GM10847 (cell line): ENCODE results near the gene RHOB.

Source experiments
- POLR2A ChIP-seq: IDR thresholded peaks from 2 replicates; pipeline ENCODE4 v1.6.1; 2011; ENCODE audit not compliant: insufficient read length; ENCODE audit errors: extremely low read depth

The RHOB gene

DNA sequence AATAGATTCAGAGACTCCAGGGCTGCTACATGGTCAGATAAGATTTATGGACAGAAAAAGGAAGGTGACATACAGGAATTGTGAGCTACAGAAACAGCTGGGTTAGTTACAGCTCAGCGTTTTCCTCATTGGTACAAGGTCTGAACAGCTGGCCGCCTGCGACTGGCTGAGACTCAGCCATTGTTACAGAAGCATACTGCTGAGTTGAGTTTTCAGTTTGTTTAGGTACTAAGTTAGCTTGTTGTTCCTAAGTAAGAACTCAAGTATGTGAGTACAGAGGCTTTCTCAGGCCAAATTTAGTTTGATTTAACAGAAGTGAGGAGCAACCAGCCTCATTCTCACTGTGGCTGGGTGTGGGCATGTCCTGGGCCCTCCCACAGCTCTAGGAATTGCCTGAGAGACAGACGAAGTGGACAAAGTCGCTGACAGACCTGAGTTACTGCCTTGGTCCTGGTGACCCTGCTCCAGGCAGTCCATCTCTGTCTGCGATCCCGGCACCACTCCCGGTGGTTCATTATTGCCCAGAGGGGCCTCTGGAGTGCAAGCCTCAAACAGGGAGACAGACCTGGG is 27.8 kb upstream of the RHOB start:
- TF ChIP-seq POLR2A, result no peak

DNA sequence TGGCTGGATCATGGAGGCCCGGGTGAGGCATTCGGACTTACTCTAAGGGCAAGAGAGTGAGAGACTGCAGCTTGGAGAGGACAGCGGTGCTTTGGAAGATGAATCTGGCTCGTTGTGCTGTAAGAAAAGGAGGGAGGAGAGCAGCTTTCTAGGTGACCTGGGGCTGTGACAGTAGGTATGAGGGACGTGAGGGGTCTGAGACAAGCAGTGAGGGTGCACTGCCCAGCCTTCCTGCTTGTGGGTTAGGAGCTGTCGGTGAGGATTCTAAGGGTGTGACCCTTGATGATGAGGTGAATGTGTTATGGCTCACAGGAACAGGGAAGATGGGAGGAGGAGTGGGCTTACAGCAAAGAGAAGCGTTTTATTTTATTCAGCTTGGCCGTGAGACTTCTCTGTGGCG is 27.1 kb upstream of the RHOB start:
- TF ChIP-seq POLR2A, result no peak

DNA sequence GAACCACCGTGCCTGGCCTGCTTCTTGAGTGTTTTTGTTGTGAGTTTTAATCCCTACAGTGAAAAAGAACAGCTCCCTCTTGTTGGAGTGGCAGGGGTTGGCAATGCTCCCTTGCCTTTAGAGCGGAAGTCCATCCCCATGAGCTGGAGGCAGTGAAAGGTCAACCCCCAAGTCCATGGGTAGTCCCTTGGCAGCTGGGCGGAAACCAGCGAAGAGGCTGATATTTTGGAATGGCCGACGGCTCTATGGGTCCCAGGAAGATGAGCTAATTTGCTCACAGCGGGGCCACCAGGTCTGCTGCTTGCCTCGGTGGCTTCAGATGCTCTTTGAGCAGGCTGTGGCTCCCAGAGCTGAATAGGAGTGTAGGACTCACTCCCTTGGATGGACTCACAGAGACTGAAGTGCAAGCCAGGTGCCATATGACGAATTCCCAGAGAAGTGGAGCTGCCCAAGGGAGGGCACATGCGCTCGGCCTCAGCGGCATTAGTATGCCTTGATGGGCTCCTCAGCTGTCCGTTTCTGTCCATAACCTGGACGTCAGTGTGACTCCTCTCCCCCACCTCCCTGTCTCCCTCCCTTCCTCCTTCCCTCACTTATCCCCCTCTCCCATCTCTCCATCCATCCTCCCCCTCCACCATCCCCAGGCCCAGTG is 25.4 kb upstream of the RHOB start:
- TF ChIP-seq POLR2A, result no peak

DNA sequence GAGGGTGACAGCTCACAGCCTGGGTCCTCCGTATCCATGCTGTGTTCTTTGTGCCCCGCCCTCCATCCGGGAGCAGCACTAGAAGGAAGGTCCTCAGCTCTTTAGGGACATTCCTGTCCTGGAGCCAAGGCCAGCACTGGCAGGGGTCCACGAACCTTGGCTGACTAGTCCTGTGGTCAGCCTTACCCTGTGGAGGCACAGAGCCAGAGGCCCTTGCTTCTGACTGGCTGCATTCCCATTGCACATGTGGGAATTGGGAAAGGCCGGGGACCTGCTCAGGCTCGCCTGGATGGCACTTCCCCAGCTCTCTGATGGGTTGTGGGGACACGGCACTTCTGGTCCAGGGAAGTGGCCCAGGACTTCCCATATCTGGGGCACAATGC is 24.9 kb upstream of the RHOB start:
- no peak for TF ChIP-seq POLR2A

DNA sequence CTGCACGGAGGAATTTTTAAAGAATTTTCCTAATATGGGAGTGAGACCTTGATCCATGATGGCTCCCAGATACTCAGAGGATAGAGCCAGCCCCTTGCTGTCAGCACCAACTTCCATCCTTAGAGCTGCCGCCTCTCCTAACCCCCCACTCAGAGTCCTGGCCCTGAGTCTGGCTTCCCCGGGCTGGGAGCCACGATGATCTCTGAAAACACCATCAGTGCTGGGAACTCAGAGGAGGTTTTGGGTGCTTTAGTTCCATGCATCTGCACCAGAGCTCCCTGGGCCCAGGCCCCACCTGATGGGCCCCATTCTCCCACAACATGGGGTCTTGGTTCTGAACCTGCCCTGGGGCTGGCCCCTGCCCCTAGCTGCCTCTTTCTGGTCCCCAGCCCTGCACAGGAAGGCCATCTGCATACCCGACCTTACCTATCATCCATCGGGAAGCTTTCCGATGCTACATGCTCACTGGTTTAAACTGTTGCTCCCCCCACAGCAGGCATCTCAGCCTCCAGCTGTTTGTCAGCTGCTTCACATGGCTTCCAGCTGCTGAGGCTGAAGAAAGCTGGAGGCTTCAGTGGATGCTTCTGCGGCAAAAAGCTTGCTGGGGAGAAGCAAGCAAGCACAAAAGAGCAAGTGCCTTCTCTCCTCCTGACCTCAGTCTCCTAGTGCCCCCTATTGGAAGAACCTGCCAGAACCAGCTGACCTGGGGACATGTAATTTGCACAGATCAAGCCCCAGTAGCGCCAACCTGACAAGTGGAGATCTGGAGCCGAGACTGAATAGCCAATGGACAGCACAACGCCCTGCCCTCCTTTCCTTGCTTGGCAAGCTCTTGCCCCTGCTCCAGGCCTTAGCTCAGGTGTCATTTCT is 24.2 kb upstream of the RHOB start:
- TF ChIP-seq POLR2A, result no peak

DNA sequence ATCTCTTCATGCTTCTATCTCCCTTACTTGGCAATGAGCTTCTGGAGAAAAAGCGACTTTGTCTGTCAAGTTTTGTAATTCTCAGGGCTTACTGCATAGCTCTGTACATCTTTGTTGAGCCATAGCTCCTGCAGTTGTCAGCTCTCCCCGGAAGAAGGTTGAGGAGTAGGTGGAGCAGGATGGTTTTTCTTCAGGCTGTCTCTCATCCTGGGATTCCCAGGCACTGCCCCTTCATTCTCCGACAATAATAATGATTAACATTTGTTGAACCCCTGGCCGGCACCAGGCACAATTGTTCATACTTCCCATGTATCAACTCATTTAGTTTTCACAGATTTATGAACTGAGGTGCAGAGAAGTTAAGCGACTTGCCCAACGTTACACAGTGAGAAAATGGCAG is 23.5 kb upstream of the RHOB start:
- TF ChIP-seq POLR2A, result no peak

DNA sequence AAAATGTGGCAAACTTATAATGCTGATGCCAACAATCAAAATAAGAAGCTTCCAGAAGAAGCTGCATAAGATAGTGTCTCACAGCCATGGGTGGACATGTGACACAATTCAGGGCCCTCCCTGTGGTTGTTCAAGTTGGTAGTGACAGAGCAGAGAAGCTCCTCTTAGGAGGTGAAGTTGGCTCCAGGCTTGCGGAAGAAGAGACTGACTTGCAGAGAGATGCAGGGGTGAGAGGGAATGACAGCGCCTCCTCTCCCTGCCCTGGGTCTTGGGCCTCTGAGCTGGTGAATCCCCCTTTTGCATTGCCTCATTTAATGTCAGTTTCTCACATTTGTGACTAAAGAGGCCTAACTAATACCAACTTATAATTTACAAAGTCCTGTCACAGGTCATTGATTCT is 23.0 kb upstream of the RHOB start:
- TF ChIP-seq POLR2A, result no peak

DNA sequence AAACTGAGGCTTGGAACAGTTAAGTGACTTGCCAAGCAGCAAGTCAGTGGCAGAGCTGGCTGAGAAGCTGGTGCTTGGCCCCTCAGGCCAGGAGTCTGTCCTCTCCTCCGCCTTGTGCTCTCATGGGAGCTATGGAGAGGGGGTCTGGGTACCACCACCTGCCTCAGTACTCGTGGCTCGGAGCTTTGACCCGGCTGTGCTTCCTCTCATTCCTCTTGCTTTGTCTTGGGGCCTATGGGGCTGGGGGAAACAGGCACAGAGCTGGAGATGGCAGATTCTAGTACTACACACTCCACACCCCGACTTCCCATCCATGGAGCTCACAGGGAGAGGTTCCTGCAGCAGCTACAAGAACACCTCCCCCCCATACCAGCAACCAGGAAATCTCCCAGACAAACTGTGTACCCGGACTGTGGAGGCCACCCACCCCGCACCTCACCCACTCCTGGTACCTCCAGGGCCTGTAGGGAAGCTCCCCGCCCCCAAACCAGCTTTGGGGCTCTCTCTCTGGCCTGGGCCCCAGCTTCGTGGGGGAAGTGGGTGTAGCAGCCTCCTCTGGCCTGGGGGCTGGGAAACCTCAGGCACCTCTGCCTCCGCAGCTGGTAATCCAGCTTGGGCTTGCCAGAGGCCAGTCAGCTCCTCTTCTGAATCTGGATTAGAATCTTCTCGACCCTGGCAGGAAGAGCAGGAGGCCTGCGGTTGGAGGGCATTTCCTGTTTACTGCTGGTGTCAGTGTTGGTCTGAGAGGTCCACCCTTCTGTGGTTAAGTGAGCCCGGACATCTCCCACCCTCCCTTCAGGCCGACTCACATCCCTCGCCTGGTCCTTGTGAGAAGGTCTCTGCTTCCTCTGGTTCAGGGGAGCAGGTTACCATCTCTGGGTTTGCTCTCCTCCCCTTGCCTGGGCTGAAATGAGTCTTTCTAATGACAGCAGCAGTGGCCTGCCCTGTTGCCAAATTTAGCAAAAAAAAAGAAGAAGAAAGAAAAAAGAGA is 22.3 kb upstream of the RHOB start:
- no peak for TF ChIP-seq POLR2A

DNA sequence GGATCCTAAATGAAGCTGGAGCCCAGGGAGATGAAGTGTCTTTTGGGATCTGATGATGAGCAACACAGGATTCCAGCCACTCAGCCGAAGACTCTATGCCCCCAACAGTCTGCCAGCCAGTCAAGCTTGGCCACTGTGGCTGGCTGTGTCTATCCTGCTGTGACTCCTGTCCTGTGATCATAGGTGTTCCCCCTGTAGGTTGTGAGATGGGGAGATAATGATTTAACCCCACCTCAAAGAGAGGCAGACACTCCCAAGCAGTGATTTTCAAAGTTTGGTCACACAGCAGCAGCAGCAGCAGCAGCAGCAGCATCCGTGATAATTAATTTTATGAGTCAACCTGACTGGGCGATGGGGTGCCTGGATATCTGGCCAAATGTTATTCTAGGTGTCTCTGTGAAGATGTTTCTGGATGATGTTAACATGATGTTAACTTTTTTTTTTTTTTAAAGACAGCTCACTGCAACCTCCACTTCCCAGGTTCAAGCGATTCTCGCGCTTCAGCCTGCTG is 21.4 kb upstream of the RHOB start:
- no peak for TF ChIP-seq POLR2A

DNA sequence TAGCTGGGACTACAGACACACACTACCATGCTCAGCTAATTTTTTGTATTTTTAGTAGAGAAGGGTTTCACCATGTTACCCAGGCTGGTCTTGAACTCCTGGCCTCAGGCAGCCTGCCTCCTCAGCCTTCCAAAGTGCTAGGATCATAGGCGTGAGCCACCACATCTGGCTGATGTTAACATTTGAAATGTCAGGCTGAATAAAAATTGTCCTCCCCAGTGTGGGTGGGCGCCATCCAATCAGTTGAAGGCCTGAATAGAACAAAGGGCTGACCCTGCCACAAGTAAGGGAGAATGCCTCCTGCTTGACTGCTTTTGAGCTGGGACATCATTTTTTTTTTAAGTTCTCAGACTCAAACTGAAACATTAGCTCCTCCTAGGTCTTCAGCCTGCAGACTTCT is 21.0 kb upstream of the RHOB start:
- no peak for TF ChIP-seq POLR2A

DNA sequence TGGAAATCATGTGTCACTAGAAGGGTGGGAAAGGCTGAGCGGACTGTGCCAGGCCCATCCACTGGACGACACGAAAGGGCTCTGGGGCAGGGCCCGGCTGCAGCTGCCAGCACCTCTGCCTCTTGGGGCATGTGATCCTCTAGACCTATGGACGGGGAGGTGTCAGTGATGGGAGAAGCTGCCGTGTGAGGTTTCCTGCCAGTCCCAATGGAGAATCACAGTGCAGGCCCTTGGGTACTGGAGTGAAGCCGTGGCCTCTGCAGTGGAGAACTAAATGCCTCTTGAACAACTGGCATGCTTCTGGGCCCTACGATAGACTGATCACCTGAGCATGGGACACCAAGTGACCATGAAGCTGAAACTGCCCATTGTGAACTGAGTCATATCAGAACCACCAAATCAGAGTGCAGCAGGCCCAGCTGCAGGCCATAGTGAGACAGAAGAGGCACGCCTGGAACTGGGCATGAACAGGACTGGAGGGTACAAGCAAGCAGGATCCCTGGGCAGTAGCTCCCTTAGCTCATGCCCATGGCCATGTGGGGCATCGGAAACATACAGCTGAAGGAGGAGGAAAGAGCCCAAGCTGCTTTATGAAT is 18.8 kb upstream of the RHOB start:
- TF ChIP-seq POLR2A, result no peak

DNA sequence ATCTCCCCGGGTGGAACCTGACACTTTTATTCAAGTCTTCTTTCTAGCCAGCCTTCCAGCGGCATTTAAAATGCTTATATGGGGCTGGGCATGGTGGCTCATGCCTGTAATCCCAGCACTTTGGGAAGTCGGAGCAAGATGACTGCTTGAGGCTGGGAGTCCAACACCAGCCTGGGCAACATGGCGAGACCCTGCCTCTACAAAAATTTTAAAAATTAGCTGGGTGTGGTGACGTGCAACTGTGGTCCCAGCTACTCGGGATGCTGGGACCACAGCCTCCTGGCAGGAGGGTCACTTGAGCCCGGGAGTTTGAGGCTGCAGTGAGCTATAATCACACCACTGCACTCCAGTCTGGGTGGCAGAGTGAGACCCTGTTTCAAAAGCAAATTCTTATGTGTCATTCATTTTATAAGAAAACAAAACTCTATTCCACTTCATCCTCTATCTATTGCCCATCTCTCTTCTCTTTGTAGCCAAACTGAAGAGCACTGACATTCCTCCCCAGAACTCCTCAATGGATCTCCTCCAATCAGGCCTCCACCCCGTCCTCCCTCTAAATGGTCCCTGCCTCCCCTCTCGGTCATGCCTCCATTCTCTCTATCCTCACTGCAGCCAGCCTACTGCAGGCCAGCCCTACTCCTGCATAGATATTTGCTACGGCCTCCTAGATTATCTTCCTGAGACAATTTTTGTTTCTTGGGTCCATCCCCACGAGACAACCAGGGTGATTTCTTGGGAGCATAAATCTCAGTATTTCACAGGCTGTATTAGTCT is 18.0 kb upstream of the RHOB start:
- TF ChIP-seq POLR2A, result no peak

DNA sequence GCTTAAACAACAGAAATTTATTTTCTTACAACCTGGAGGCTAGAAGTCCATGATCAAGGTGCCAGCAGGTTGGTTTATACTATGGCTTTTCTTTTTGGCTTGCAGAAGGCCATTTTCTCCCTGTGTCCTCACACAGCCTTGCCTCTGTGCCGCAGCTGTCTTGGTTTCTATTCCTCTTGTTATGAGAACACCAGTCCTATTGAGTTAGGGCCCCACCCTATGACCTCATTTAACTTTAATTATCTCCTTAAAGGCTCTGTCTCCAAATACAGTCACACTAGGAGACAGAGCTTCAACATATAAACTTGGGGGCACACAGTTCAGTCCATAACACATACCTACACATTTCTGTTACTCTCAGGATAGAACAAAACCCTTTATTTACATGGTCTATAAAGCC is 17.3 kb upstream of the RHOB start:
- TF ChIP-seq POLR2A, result no peak

DNA sequence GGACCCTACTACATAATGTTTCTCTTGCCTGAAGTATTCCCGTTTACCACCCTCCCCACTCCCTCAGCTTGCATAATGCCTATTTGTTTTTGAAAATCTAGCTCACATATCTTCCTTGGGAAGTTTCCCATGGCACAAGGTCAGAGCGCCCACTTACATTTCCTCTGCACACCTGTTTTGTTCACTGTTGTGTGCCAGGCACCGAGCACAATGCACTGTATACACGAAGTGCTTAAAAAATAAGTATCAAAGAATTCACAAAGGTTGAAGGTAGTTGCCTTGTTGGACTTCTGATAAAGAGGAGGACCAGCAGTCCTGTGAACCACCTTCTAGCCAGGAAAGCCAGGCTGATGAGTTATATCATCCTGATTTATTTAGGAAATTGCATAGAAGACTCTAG is 16.8 kb upstream of the RHOB start:
- no peak for TF ChIP-seq POLR2A
